GM12878 (cell line): ENCODE measurements around the gene ERC2. TPM values are rescaled to one million over a fixed set of nuclear protein-coding genes. Genes with fewer than 3 reads are reported as not detected.

Source experiments
- ATAC-seq: fragments of 200-7000 bp; cut with Tn5 transposase; 3 replicates; pipeline ENCODE4 v1.9.1; 2020; ENCODE audit warnings: mild to moderate bottlenecking, moderate library complexity
- BruUV-seq: library from RNA; stranded (reverse); fragments of 400-500 nt; replicated peaks from 2 replicates; lab custom pipeline; 2021; lab: Mats Ljungman, UMichigan
- CTCF ChIA-PET: fragments of 300-600 bp; sonication (Branson Sonifier 250); formaldehyde crosslinking; extraction: SDS; loops from one replicate; lab custom pipeline; 2021; ENCODE audit warnings: inconsistent platforms; lab: Yijun Ruan, JAX
- POLR2A ChIA-PET: fragments of 350-600 bp; formaldehyde crosslinking; extraction: SDS; loops from one replicate; lab custom pipeline; 2021; ENCODE audit warnings: inconsistent platforms; lab: Charles Lee
- RAD21 ChIA-PET: fragments of 300-600 bp; sonication (Branson Sonifier 250); formaldehyde crosslinking; loops from one replicate; lab custom pipeline; 2023; ENCODE audit warnings: antibody characterized with exemption; ENCODE audit not compliant: unreplicated experiment; lab: Charles Lee
- SMC1A ChIA-PET: fragments of 300-600 bp; sonication (Branson Sonifier 250); formaldehyde crosslinking; loops from one replicate; lab custom pipeline; 2023; ENCODE audit not compliant: unreplicated experiment, uncharacterized antibody; lab: Charles Lee
- DNase-seq: peaks from one replicate; pipeline ENCODE4 v3.0.0-alpha.2; 2011; ENCODE audit warnings: low read depth, low spot score
- FAIRE-seq: peaks from 3 replicates; lab custom pipeline; 2011; peaks lifted over from hg19 to GRCh38; lab: Jason Lieb, UNC
- H2AFZ ChIP-seq: 2 replicates; pipeline ENCODE4 v1.6.0; 2011; ENCODE audit warnings: low read depth, low read length, control low read depth; ENCODE audit not compliant: control insufficient read depth
- H3K27ac ChIP-seq: 2 replicates; pipeline ENCODE4 v1.5.1; 2011; ENCODE audit warnings: control low read depth; ENCODE audit not compliant: control insufficient read depth, insufficient read depth
- H3K27me3 ChIP-seq, 2 experiments: replicated peaks in 1 of 2; 2 replicates each; pipeline versions ENCODE4 v1.6.0 to v1.6.1; 2011; ENCODE audit warnings: low read length in 1 of 2; ENCODE audit not compliant: control insufficient read depth in 2 of 2, insufficient read depth in 2 of 2
- H3K36me3 ChIP-seq, 2 experiments: 2 replicates each; pipeline ENCODE4 v1.5.1; 2011; ENCODE audit warnings: low read length in 1 of 2; ENCODE audit not compliant: control insufficient read depth in 2 of 2, insufficient read depth in 2 of 2
- H3K4me1 ChIP-seq: 2 replicates; pipeline ENCODE4 v1.6.1; 2011; ENCODE audit warnings: mild to moderate bottlenecking, low read length, moderate library complexity, mixed read lengths; ENCODE audit not compliant: control insufficient read depth, insufficient read depth
- H3K4me2 ChIP-seq: 2 replicates; pipeline ENCODE4 v1.6.0; 2011; ENCODE audit warnings: control low read depth; ENCODE audit not compliant: control insufficient read depth, insufficient read depth
- H3K4me3 ChIP-seq: fragments of 200-600 bp; sonication (generic); 2 replicates; pipeline ENCODE4 v1.5.1; 2016
- H3K79me2 ChIP-seq: 2 replicates; pipeline ENCODE4 v1.6.0; 2011; ENCODE audit warnings: low read length; ENCODE audit not compliant: control insufficient read depth, insufficient read depth
- H3K9ac ChIP-seq: 2 replicates; pipeline ENCODE4 v1.8.0; 2011; ENCODE audit warnings: low read length, control low read depth, mixed read lengths; ENCODE audit not compliant: control insufficient read depth, insufficient read depth
- H3K9me3 ChIP-seq: replicated peaks from 3 replicates; pipeline ENCODE4 v1.5.1; 2011; ENCODE audit warnings: mild to moderate bottlenecking, low read length; ENCODE audit not compliant: control insufficient read depth, insufficient read depth
- H4K20me1 ChIP-seq: 2 replicates; pipeline ENCODE4 v1.6.0; 2011; ENCODE audit not compliant: control insufficient read depth, insufficient read depth
- ATF7 ChIP-seq: fragments of 450-650 bp; IDR thresholded peaks from 2 replicates; pipeline ENCODE4 v1.6.1; 2016; ENCODE audit warnings: low read depth, mild to moderate bottlenecking
- BMI1 ChIP-seq: fragments of 450-650 bp; IDR thresholded peaks from 2 replicates; pipeline ENCODE4 v1.6.1; 2016; ENCODE audit warnings: mild to moderate bottlenecking, moderate library complexity, borderline replicate concordance
- CEBPB ChIP-seq, 2 experiments: fragments of 150-350 bp in 1 of 2; IDR thresholded peaks; 2 replicates each; pipeline ENCODE4 v1.6.1; 2012 to 2014; ENCODE audit warnings: low read depth in 2 of 2, low read length in 2 of 2, borderline replicate concordance in 1 of 2, inconsistent platforms in 1 of 2
- CHD4 ChIP-seq: fragments of 200-600 bp; sonication (generic); IDR thresholded peaks from 2 replicates; pipeline ENCODE4 v1.6.1; 2016; ENCODE audit warnings: mild to moderate bottlenecking
- CREB1 ChIP-seq: IDR thresholded peaks from 2 replicates; pipeline ENCODE4 v1.6.1; 2012; ENCODE audit warnings: low read depth, mild to moderate bottlenecking, inconsistent platforms
- CREM ChIP-seq: IDR thresholded peaks from 2 replicates; pipeline ENCODE4 v1.6.1; 2014; ENCODE audit warnings: antibody characterized with exemption, low read depth
- ETV6 ChIP-seq, 2 experiments: fragments of 450-650 bp in 1 of 2; IDR thresholded peaks in 1 of 2; conservative IDR thresholded peaks in 1 of 2; 2 replicates each; pipeline ENCODE4 v1.6.1; 2014; ENCODE audit warnings: antibody characterized with exemption in 1 of 2, borderline replicate concordance in 1 of 2, low read depth in 1 of 2, mild to moderate bottlenecking in 1 of 2, moderate library complexity in 1 of 2
- IRF4 ChIP-seq: IDR thresholded peaks from 2 replicates; pipeline ENCODE4 v1.6.1; 2011; ENCODE audit warnings: low read depth, low read length
- LARP7 ChIP-seq: fragments of 450-650 bp; IDR thresholded peaks from 2 replicates; pipeline ENCODE4 v1.6.1; 2017; ENCODE audit warnings: mild to moderate bottlenecking
- NRF1 ChIP-seq: conservative IDR thresholded peaks from 2 replicates; pipeline ENCODE4 v1.6.1; 2011; ENCODE audit warnings: mild to moderate bottlenecking, low read depth, low read length, improper control_type of control experiment
- RB1 ChIP-seq: fragments of 450-650 bp; formaldehyde crosslinking; IDR thresholded peaks from 2 replicates; pipeline ENCODE4 v1.6.1; 2017; ENCODE audit warnings: mild to moderate bottlenecking, borderline replicate concordance
- SRF ChIP-seq, 2 experiments: IDR thresholded peaks; 2 replicates each; pipeline ENCODE4 v1.6.1; 2011; ENCODE audit warnings: low read depth in 2 of 2, low read length in 2 of 2, mild to moderate bottlenecking in 1 of 2, moderate library complexity in 1 of 2
- TBL1XR1 ChIP-seq: IDR thresholded peaks from 2 replicates; pipeline ENCODE4 v1.6.1; 2012; ENCODE audit warnings: low read depth, low read length, improper control_type of control experiment
- WGBS: methylation state at CpG from one replicate; pipeline ENCODE4 v1.1.6; 2016; ENCODE audit warnings: low lambda C conversion rate; ENCODE audit not compliant: insufficient replicate concordance, insufficient coverage; ENCODE audit errors: missing lambda C conversion rate; 5-methylcytosine and 5-hydroxymethylcytosine counted together
- in situ Hi-C: fragments of 300-500 bp; cut with MboI; formaldehyde crosslinking; loops from 9 replicates; pipeline ENCODE4 v1.14.3; 2018; ENCODE audit warnings: mixed read lengths
- intact Hi-C: fragments of 100-400 bp; cut with micrococcal nuclease; formaldehyde crosslinking; loops from one replicate; pipeline ENCODE4 v1.14.2; 2022; ENCODE audit not compliant: unreplicated experiment
- polyA plus RNA-seq, 11 experiments: library from polyadenylated mRNA; depleted of rRNA in 4 of 11; unstranded in 6 of 11; stranded (reverse) in 5 of 11; fragments of >200 nt; fragmentation: Nextera tagmentation in 4 of 11; fragmentation: Illumina TruSeq in 1 of 11; extraction: Ambion mirVana in 4 of 11; extraction: Trizol in 1 of 11; gene quantifications; 1 replicate in 1 of 11; 2 replicates in 10 of 11; pipeline versions ENCODE4 v1.2.1 to v1.2.3, GENCODE V29; 2011 to 2016; ENCODE audit warnings: inconsistent platforms in 2 of 11, missing spikeins in 2 of 11, low read depth in 1 of 11
- total RNA-seq, 4 experiments: library from RNA; depleted of rRNA in 3 of 4; stranded (reverse); fragments of >200 nt in 3 of 4; fragmentation: Illumina TruSeq in 1 of 4; extraction: Trizol in 1 of 4; gene quantifications; 2 replicates each; pipeline versions ENCODE4 v1.2.1 to v1.2.3, GENCODE V29; 2013 to 2021
- TF ChIP-seq, protein P1 (sequence below): fragments of 450-650 bp; IDR thresholded peaks from 2 replicates; pipeline ENCODE4 v1.6.1; 2016; ENCODE audit warnings: mild to moderate bottlenecking, moderate library complexity, borderline replicate concordance

ERC2 gene
- total and polyA plus RNA-seq, 10 of the 15 experiments (the other 5 are each of a cell fraction or from before 2014, with no cell fraction given) = 0.06 to 1.4 (median 0.12) TPM; not detected in 3

DNA sequence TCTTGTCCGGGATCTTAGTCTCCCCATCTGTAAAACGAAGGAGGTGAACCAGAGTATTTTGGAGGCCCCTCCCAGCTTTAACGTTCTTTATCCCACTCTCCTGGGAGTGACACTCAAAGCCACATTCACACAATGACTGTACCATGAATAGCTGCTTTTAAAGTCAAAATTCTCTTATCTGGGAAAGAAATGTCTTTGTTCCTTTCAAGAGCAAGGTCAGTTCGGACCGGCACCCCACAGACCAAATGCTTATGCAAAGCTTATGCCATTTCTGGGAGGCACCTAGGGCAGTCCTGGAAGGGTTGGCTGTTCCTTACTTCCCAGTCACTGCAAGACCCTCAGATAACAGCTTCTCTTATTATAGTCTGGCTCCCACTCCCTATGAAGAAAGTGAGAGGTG is 927.7 kb downstream of the ERC2 start:
- Histone ChIP-seq H3K4me3 (no peak overlapping the region), H2AFZ (no peak overlapping the region)
- DNase-seq = no peak
- TF ChIP-seq LARP7 = no peak
- TF ChIP-seq TBL1XR1 = no peak
- no peak for TF ChIP-seq CHD4
- TF ChIP-seq NRF1 = no peak
- no peak for TF ChIP-seq BMI1
- TF ChIP-seq, protein P1, sequence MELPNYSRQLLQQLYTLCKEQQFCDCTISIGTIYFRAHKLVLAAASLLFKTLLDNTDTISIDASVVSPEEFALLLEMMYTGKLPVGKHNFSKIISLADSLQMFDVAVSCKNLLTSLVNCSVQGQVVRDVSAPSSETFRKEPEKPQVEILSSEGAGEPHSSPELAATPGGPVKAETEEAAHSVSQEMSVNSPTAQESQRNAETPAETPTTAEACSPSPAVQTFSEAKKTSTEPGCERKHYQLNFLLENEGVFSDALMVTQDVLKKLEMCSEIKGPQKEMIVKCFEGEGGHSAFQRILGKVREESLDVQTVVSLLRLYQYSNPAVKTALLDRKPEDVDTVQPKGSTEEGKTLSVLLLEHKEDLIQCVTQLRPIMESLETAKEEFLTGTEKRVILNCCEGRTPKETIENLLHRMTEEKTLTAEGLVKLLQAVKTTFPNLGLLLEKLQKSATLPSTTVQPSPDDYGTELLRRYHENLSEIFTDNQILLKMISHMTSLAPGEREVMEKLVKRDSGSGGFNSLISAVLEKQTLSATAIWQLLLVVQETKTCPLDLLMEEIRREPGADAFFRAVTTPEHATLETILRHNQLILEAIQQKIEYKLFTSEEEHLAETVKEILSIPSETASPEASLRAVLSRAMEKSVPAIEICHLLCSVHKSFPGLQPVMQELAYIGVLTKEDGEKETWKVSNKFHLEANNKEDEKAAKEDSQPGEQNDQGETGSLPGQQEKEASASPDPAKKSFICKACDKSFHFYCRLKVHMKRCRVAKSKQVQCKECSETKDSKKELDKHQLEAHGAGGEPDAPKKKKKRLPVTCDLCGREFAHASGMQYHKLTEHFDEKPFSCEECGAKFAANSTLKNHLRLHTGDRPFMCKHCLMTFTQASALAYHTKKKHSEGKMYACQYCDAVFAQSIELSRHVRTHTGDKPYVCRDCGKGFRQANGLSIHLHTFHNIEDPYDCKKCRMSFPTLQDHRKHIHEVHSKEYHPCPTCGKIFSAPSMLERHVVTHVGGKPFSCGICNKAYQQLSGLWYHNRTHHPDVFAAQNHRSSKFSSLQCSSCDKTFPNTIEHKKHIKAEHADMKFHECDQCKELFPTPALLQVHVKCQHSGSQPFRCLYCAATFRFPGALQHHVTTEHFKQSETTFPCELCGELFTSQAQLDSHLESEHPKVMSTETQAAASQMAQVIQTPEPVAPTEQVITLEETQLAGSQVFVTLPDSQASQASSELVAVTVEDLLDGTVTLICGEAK = no peak
- TF ChIP-seq RB1 = no peak
- no peak for TF ChIP-seq ATF7
- TF ChIP-seq CREM = no peak
- TF ChIP-seq CREB1 = no peak
- TF ChIP-seq ETV6 (conservative IDR thresholded peaks at IDR 0.05 in 1 of 2, IDR thresholded peaks at IDR 0.05 in 1 of 2; ENCODE audit: borderline replicate concordance in 1 of 2, low read depth in 1 of 2) = no peak
- TF ChIP-seq SRF (IDR thresholded peaks at IDR 0.05; ENCODE audit: low read depth in 2 of 2, low read length in 2 of 2) = no peak
- TF ChIP-seq CEBPB (IDR thresholded peaks at IDR 0.05; ENCODE audit: borderline replicate concordance in 1 of 2, low read depth in 2 of 2, low read length in 2 of 2) = no peak
- no peak for TF ChIP-seq IRF4
- TF ChIP-seq, all 136 proteins: peak for 0
- WGBS = 39% methylated on average over 5 of the region's 5 CpGs
- in situ Hi-C loops (no loop called here), intact Hi-C loops (no loop called here)
- Histone ChIP-seq H3K27ac (no peak overlapping the region), H3K9ac (no peak overlapping the region), H3K79me2 (no peaks in the 10 kb centered on the region), H3K4me2 (no peak overlapping the region), H4K20me1 (no peaks in the 10 kb centered on the region), H3K27me3 (no peaks in the 10 kb centered on the region; a peak in 3 of 4 replicates), H3K36me3 (no peaks in the 10 kb centered on the region), H3K4me1 (no peaks in the 10 kb centered on the region), H3K9me3 (no peaks in the 10 kb centered on the region; the same call in 2 of the 3 replicates)
- ATAC-seq (no peak), FAIRE-seq (no peak)
- ChIA-PET SMC1A (no interaction called here), CTCF (no interaction called here), RAD21 (no interaction called here), POLR2A (no interaction called here)
- no TSS peak for BruUV-seq
